GM19324 (cell line): Measurements from ENCODE around the gene AUTS2.

ENCODE experiments used
- ATAC-seq: cut with Tn5 transposase; IDR thresholded peaks from one replicate; pipeline ENCODE4 v1.9.1; 2021; ENCODE audit warnings: mild to moderate bottlenecking, moderate library complexity; ENCODE audit not compliant: unreplicated experiment, low FRiP score

AUTS2 gene

DNA sequence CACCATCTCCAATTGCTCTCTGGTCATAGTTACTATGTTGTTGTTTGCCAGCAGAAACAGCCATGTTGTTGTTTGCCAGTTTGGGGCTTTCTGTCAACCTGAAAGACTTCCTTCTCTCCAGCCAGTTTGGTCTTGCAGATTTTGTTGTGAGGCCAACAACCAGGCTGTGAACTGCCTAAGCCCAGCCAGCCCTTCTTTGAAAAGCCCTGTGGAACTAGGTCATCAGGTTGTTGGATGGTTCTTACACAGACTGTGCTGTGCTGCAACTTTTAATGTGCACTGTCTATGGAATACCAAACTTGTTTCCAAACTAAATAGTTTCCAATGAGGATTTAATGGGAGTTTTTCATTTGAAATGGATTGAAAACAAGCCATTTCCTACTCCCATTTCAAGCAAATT lies 940.9 kb downstream of the AUTS2 start:
- no peak for ATAC-seq

GRCh38 chr7:70539617-70540016 lies 941.3 kb downstream of the AUTS2 start:
- ATAC-seq, result no peak

- no peak for ATAC-seq
Measured at GRCh38 chr7:70540641-70541040, 942.4 kb downstream of the AUTS2 start.

DNA sequence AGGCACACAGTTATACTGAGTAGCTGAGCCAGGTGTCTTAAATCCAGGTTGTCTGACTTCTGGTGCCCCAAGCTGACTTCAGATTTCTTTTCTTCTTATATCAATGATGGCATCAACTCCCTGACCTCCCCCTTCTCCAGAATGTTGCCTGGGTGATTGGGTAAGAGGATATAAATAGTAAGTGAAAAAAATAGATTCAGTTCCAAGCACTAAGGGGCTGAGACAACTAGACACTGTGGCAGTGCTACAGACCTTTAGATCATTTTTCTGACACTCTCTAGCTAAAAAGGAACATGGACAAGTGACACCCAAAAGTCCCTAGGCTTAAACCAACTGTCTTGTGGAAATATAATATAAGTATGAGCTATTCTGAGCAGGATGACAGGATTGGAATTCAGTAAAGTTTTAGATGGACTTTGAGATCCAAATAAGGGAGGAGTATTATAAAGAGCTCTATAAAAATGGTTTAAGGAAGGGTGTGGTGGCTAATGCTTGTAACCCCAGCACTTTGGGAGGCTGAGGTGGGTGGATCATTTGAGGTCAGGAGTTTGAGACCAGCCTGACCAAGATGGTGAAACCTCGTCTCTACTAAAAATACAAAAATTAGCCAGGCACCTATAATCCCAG lies 944.6 kb downstream of the AUTS2 start:
- no peak for ATAC-seq

- ATAC-seq, result no peak
Measured at GRCh38 chr7:70544016-70544415, 945.7 kb downstream of the AUTS2 start.

- ATAC-seq, result no peak
Measured at GRCh38 chr7:70545214-70545613, 946.9 kb downstream of the AUTS2 start.

DNA sequence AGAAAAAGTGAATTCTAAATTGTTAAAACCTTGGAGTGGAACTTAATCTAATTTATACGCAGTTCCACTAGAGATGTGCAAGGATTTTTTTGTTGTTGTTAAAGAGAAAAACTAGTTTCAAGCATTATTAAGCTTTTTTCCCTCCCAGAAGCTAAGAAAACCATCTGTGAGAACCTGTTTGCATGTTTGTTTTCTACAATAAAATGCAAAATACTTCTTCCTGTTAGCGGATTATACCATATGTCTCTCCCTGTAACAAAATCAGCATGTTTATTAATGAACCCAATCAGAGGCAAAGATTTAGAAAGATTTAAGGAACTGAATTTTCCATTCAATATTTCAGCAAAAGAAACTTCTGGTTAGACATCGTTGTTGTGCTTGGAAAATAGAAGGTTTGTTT lies 953.9 kb downstream of the AUTS2 start:
- ATAC-seq, result no peak

GRCh38 chr7:70553364-70553763 lies 955.1 kb downstream of the AUTS2 start:
- no peak for ATAC-seq

DNA sequence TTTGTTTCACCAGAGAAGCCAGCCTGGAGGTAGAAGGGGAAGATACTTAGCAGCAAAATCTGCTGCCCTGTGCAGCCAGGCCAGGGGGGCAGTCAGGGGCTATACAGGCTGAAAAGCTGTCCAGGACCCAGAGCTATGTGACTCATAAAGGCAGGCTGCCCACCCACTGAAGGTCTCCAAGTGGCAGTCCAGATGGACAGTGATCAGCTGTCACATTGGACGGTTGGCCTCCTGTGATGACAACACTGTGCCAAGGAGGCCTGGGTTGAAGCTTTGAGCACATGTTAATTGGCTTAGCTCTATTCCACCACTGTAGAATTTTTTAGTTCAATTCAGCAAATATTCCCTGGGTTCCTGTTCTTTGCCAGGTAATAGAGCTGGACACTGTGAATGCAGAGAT lies 956.4 kb downstream of the AUTS2 start:
- no peak for ATAC-seq

DNA sequence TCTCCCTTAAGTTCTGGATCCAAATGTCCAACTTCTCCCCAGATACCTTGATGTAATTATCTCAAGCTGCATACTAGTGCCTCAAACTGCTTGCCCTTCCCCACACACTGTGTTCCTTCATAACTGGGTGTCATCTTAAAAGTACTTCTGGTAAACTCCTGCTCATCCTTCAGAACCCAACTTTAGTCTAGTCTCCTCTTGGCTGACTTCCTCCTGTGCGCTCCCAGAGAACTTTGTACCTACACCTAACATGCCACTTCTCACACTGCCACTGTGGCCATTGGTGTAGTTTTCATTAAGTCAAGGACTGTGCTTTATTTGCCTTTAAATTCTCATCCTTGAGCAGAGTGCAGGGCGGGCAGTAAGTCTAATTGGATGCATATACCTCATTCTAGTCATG lies 958.5 kb downstream of the AUTS2 start:
- ATAC-seq, result no peak

DNA sequence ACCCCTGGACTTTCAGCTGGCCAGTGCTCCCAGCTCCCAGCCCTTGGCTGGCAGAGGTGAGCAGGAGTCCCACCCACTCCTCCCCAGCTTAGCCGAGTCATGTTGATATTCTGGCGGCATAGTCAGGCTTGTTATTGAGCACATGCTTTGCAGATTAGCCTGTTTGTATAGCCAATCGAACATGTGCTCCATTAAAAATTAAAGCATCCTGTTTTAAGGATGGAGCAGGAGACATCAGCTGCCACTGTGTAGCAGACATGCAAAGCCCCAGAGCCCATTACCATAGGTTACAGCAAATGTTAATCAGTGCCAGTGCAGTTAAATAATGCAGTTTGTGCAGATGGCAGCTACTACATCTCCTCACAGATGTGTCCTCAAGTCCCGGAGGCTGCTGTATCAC lies 959.1 kb downstream of the AUTS2 start:
- no peak for ATAC-seq

DNA sequence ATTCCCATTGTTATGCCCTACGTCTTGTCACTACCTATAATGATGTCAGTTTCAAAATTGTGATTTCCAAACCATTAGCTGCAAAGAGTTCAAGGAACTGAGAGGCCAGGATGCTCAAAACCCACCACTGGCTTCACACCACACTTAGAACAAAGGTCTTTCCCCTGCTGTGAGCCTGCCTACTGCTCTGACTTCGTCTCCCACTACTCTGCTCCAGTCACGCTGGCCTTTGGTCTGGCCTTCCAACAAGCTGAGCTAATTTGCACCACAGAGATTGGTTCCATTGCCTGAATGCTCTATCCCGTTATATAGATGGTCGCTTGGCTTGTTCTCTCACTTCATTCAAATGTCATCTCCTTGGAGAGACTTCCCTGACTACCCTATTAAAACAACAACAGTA lies 961.5 kb downstream of the AUTS2 start:
- no peak for ATAC-seq

GRCh38 chr7:70563960-70564359 lies 965.7 kb downstream of the AUTS2 start:
- no peak for ATAC-seq

DNA sequence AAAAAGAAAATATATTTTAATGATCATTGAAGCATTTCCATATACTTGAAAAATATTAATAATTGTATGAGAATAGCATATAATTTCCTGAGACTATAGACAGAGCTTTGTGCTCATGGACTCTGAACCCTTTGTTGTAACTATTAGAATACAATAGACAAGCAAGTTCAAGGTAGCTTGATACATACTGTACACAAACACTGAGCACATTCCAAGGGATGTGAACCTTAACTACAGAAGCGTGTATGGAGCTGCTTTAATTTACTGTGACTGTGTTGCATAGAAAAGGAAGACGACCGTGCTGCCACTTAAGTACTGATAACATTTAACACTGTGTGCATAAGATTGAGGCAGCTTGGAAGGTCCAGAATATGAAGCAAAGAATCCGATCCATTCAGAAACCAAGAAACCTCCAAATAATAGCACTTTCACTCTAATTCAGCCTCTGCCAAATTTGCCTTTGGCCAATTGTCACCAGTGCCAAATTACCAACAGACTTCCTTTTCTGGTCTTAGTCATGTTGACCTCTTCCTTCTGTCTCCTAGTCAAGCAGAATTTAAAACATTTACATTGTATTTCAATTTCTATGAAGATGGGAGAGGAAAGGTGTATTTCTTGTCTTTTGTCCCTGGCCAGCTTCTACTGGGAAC lies 967.6 kb downstream of the AUTS2 start:
- no peak for ATAC-seq

GRCh38 chr7:70566671-70567070 lies 968.4 kb downstream of the AUTS2 start:
- ATAC-seq, result no peak

GRCh38 chr7:70568674-70569334 lies 970.5 kb downstream of the AUTS2 start:
- ATAC-seq, result no peak

DNA sequence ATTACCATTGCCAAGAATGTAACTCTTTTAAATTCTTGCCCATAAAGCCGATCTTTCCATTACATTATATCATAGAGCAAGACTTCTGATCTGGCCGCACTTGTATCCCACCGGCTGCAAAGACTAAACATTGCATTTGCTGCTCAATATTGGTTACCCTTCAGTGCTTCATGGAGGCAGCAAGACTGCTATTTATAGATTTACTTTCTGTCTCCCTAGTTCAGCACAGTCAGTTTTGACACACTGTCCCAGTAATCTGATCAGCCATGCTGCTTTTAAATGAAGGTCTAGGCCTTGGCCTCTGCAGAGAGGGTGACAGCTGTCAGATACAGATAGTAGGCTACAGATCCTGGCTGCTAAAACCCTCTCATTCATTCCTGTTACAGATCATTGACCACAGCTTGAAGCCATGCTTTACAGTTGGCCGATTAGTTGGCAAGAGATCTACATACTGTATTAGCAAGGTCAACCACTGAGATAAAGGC lies 971.1 kb downstream of the AUTS2 start:
- ATAC-seq, result no peak

DNA sequence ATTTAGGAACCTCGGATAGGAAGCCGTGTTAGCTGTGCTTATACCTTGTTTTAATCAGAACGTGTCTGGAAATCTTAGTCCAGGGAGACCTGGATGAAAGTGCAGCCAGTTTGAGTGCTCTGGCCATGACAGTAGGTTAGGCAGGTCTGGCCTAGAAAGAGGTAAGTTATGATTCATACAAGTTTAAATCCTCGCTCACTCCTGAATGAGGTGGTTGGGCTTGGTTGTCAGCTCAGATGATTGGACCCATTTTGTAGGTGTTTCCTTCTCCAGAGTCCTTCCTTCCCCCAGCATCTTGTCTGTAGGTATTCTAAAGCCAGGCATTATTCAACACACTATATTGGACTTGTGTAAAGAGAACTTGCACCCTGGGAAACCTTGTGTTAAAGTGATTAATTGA lies 971.8 kb downstream of the AUTS2 start:
- ATAC-seq, result no peak

GRCh38 chr7:70570961-70571360 lies 972.7 kb downstream of the AUTS2 start:
- no peak for ATAC-seq

GRCh38 chr7:70571403-70571934 lies 973.2 kb downstream of the AUTS2 start:
- ATAC-seq, result no peak

DNA sequence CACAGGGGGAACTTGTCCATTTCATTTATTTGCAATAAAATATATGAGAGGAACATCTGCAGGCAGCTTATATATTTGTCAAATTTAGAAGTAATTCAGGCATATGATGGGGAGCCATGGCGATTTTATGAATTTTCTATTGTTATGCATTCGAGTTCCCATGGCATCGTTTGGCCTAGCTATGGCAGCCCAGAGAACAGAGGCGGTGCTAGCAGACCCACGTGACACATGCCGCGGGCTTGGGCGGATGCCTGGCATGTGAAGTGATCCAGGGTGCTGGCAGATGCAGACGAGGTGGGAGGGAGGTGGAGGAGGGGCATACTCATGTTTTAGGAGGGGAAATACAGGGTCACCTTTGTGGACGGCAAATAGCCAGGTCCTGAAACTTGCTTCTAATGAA lies 973.7 kb downstream of the AUTS2 start:
- ATAC-seq, result no peak

DNA sequence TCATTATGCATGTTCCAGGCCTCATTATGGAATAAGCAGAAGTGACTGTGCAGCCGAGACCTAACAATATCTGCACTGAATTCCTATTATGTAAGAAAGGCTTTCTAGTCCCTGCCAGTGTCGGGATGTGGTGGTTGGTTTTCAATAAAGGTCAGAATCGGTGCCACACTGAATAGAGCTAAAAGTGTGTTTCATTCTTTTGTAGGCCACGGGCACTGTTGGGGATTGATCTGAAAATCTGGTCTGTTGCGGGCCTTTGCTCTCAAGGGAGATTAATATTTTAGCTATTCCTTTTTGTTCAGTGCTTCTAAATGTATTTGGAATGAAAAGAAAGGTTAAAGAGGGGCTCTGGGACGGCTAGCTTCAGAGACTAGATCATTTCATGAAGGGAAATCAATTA lies 974.3 kb downstream of the AUTS2 start:
- ATAC-seq, result no peak
